H1 (cell line): ENCODE data around the gene CFAP61. TPM values are rescaled to one million over a fixed set of nuclear protein-coding genes. Genes with fewer than 3 reads are reported as not detected.
A peak's percentile ranks its signal among the peaks of the same experiment; 100 is the strongest.

Experiments used
- CTCF ChIA-PET: fragments of 300-600 bp; sonication (Branson Sonifier 250); formaldehyde crosslinking; loops from one replicate; lab custom pipeline; 2021; ENCODE audit not compliant: partially characterized antibody; lab: Charles Lee
- POLR2A ChIA-PET: fragments of 300-600 bp; sonication (Branson Sonifier 250); formaldehyde crosslinking; loops from one replicate; lab custom pipeline; 2021; ENCODE audit warnings: inconsistent platforms; ENCODE audit not compliant: partially characterized antibody; lab: Charles Lee
- DNase-seq, 2 experiments: peaks; one replicate each; pipeline versions ENCODE4 v3.0.0 to v3.0.0-alpha.2; 2010 to 2022; ENCODE audit warnings: low spot score in 2 of 2, low read depth in 1 of 2, mixed read lengths in 1 of 2
- FAIRE-seq: peaks from 2 replicates; lab custom pipeline; 2011; peaks lifted over from hg19 to GRCh38; lab: Jason Lieb, UNC
- H2AFZ ChIP-seq: 2 replicates; pipeline ENCODE4 v1.8.1; 2012; ENCODE audit warnings: low read length, inconsistent platforms
- H2AK5ac ChIP-seq: 2 replicates; pipeline ENCODE4 v1.6.1; 2013; ENCODE audit warnings: low read depth, low read length
- H2BK120ac ChIP-seq: replicated peaks from 2 replicates; pipeline ENCODE3; 2013; ENCODE audit warnings: low read depth, low read length, inconsistent platforms
- H2BK12ac ChIP-seq: 2 replicates; pipeline ENCODE4 v1.6.1; 2013; ENCODE audit warnings: low read depth, low read length
- H2BK15ac ChIP-seq: 2 replicates; pipeline ENCODE4 v1.6.1; 2013; ENCODE audit warnings: low read length
- H2BK20ac ChIP-seq: 2 replicates; pipeline ENCODE4 v1.6.1; 2013; ENCODE audit warnings: low read length
- H2BK5ac ChIP-seq: 2 replicates; pipeline ENCODE4 v1.6.1; 2013; ENCODE audit warnings: low read depth, low read length
- H3K14ac ChIP-seq: 2 replicates; pipeline ENCODE4 v1.6.1; 2013; ENCODE audit warnings: inconsistent platforms; ENCODE audit not compliant: insufficient read length
- H3K18ac ChIP-seq: 2 replicates; pipeline ENCODE4 v1.6.1; 2013; ENCODE audit warnings: low read length; ENCODE audit errors: extremely low read depth
- H3K23ac ChIP-seq: 2 replicates; pipeline ENCODE4 v1.6.1; 2013; ENCODE audit warnings: inconsistent platforms; ENCODE audit not compliant: insufficient read length
- H3K23me2 ChIP-seq: 2 replicates; pipeline ENCODE4 v1.6.1; 2013; ENCODE audit warnings: low read depth, low read length
- H3K27ac ChIP-seq: 2 replicates; pipeline ENCODE4 v1.6.1; 2011; ENCODE audit warnings: low read depth, low read length, inconsistent platforms
- H3K27me3 ChIP-seq, 4 experiments: replicated peaks in 1 of 4; 1 replicate in 1 of 4; 2 replicates in 3 of 4; pipeline versions ENCODE4 v1.6.1 to v1.8.1; 2011 to 2013; ENCODE audit warnings: low read length in 3 of 4, mild to moderate bottlenecking in 3 of 4, inconsistent platforms in 2 of 4, mixed read lengths in 2 of 4, moderate library complexity in 1 of 4; ENCODE audit not compliant: control insufficient read depth in 3 of 4, insufficient read depth in 3 of 4; ENCODE audit errors: extremely low read depth in 1 of 4
- H3K36me3 ChIP-seq, 4 experiments: 2 replicates each; pipeline versions ENCODE4 v1.6.1 to v1.8.1; 2011 to 2013; ENCODE audit warnings: mild to moderate bottlenecking in 4 of 4, low read length in 3 of 4, moderate library complexity in 2 of 4, control low read depth in 1 of 4, inconsistent platforms in 1 of 4; ENCODE audit not compliant: insufficient read depth in 4 of 4, control insufficient read depth in 2 of 4
- H3K4ac ChIP-seq: replicated peaks from 2 replicates; pipeline ENCODE3; 2013; ENCODE audit warnings: low read length, low read depth, mixed read lengths, inconsistent platforms; ENCODE audit not compliant: insufficient read length
- H3K4me1 ChIP-seq, 4 experiments: replicated peaks in 1 of 4; 1 replicate in 1 of 4; 2 replicates in 3 of 4; pipeline versions ENCODE4 v1.6.1 to v1.8.1; 2011 to 2013; ENCODE audit warnings: low read length in 3 of 4, inconsistent platforms in 2 of 4, mixed read lengths in 1 of 4; ENCODE audit not compliant: insufficient read depth in 4 of 4, control insufficient read depth in 3 of 4
- H3K4me2 ChIP-seq, 2 experiments: 2 replicates each; pipeline versions ENCODE4 v1.6.1 to v1.8.1; 2011 to 2013; ENCODE audit warnings: low read depth in 2 of 2, low read length in 2 of 2, control low read depth in 1 of 2, inconsistent platforms in 1 of 2, mild to moderate bottlenecking in 1 of 2; ENCODE audit not compliant: insufficient read depth in 1 of 2
- H3K4me3 ChIP-seq, 4 experiments: fragments of 200-600, 300-600 bp in 1 of 4; sonication (generic), shearing (Covaris generic), sonication (Bioruptor Twin) in 1 of 4; 2 replicates each; pipeline versions ENCODE4 v1.5.1 to v1.8.1; 2011 to 2016; ENCODE audit warnings: low read length in 4 of 4, low read depth in 3 of 4, control low read depth in 2 of 4, inconsistent platforms in 2 of 4, mild to moderate bottlenecking in 2 of 4, mixed read lengths in 1 of 4, moderate library complexity in 1 of 4; ENCODE audit not compliant: insufficient read depth in 2 of 4; ENCODE audit errors: extremely low read depth in 1 of 4
- H3K56ac ChIP-seq: replicated peaks from 2 replicates; pipeline ENCODE3; 2013; ENCODE audit warnings: low read depth, mild to moderate bottlenecking, mixed read lengths, low read length, inconsistent platforms; ENCODE audit not compliant: insufficient read length
- H3K79me1 ChIP-seq: 2 replicates; pipeline ENCODE4 v1.6.1; 2013; ENCODE audit warnings: low read depth, low read length, control low read depth
- H3K79me2 ChIP-seq, 2 experiments: 2 replicates each; pipeline versions ENCODE4 v1.6.1 to v1.8.1; 2012 to 2013; ENCODE audit warnings: low read length in 2 of 2, mild to moderate bottlenecking in 2 of 2, inconsistent platforms in 1 of 2; ENCODE audit not compliant: insufficient read depth in 2 of 2, control insufficient read depth in 1 of 2
- H3K9ac ChIP-seq, 4 experiments: replicated peaks in 1 of 4; 1 replicate in 1 of 4; 2 replicates in 3 of 4; pipeline versions ENCODE4 v1.6.1 to v1.8.1; 2011 to 2013; ENCODE audit warnings: low read depth in 3 of 4, low read length in 3 of 4, control low read depth in 2 of 4, mild to moderate bottlenecking in 2 of 4, moderate library complexity in 2 of 4, inconsistent platforms in 1 of 4; ENCODE audit errors: extremely low read depth in 1 of 4
- H3K9me3 ChIP-seq, 2 experiments: 2 replicates each; pipeline versions ENCODE4 v1.6.1 to v1.8.1; 2012 to 2013; ENCODE audit warnings: mild to moderate bottlenecking in 2 of 2, moderate library complexity in 2 of 2, control low read depth in 1 of 2, inconsistent platforms in 1 of 2, low read depth in 1 of 2, low read length in 1 of 2, mixed read lengths in 1 of 2; ENCODE audit not compliant: insufficient read depth in 2 of 2
- H4K20me1 ChIP-seq, 2 experiments: replicated peaks in 1 of 2; 2 replicates each; pipeline versions ENCODE3 to v1.8.1; 2011 to 2013; ENCODE audit warnings: inconsistent platforms in 2 of 2, low read length in 2 of 2, mild to moderate bottlenecking in 1 of 2; ENCODE audit not compliant: insufficient read depth in 2 of 2, control insufficient read depth in 1 of 2
- H4K5ac ChIP-seq: 2 replicates; pipeline ENCODE4 v1.6.1; 2013; ENCODE audit warnings: low read length, low read depth, mixed read lengths, inconsistent platforms; ENCODE audit not compliant: insufficient read length
- H4K8ac ChIP-seq: 2 replicates; pipeline ENCODE4 v1.8.0; 2013; ENCODE audit warnings: mild to moderate bottlenecking, moderate library complexity, low read length, inconsistent platforms; ENCODE audit not compliant: insufficient read depth; ENCODE audit errors: extremely low read depth
- H4K91ac ChIP-seq: replicated peaks from 2 replicates; pipeline ENCODE3; 2013; ENCODE audit warnings: low read length, mixed read lengths, inconsistent platforms; ENCODE audit not compliant: insufficient read length
- E2F6 ChIP-seq: IDR thresholded peaks from 2 replicates; pipeline ENCODE4 v1.6.1; 2012; ENCODE audit warnings: inconsistent platforms
- FOSL1 ChIP-seq: IDR thresholded peaks from 2 replicates; pipeline ENCODE4 v1.6.1; 2011; ENCODE audit warnings: mild to moderate bottlenecking, low read depth, low read length, moderate library complexity; ENCODE audit not compliant: insufficient read depth
- KDM1A ChIP-seq: fragments of 200-600, 300-600 bp; sonication (generic); IDR thresholded peaks from 2 replicates; pipeline ENCODE4 v1.7.1; 2016; ENCODE audit warnings: mild to moderate bottlenecking, low read length, borderline replicate concordance
- POLR2A ChIP-seq, 2 experiments: IDR thresholded peaks; 1 replicate in 1 of 2; 2 replicates in 1 of 2; pipeline ENCODE4 v1.6.1; 2011; ENCODE audit warnings: low read depth in 2 of 2, low read length in 2 of 2, mild to moderate bottlenecking in 2 of 2; ENCODE audit errors: control extremely low read depth in 1 of 2
- POU5F1 ChIP-seq: IDR thresholded peaks from 2 replicates; pipeline ENCODE4 v1.6.1; 2011; ENCODE audit warnings: low read depth, mild to moderate bottlenecking, low read length, moderate library complexity
- RNF2 ChIP-seq: fragments of 200-900, 300-1000 bp; sonication (generic); IDR thresholded peaks from 2 replicates; pipeline ENCODE4 v1.7.1; 2016; ENCODE audit warnings: borderline replicate concordance, low read depth, mild to moderate bottlenecking, antibody characterized with exemption, low read length; ENCODE audit not compliant: poor library complexity, severe bottlenecking; ENCODE audit errors: missing control alignments
- SRF ChIP-seq: IDR thresholded peaks from 2 replicates; pipeline ENCODE4 v1.6.1; 2011; ENCODE audit warnings: mild to moderate bottlenecking, low read depth, low read length, moderate library complexity
- TAF1 ChIP-seq: IDR thresholded peaks from 2 replicates; pipeline ENCODE4 v1.6.1; 2011; ENCODE audit warnings: mild to moderate bottlenecking, low read depth, low read length
- YY1 ChIP-seq: IDR thresholded peaks from 2 replicates; pipeline ENCODE4 v1.6.1; 2011; ENCODE audit warnings: low read depth, mild to moderate bottlenecking, low read length
- WGBS, 2 experiments: shearing (Covaris generic) in 1 of 2; methylation state at CpG; one replicate each; pipeline versions ENCODE4 v1.1.6 to v1.1.7; 2013 to 2015; ENCODE audit warnings: low lambda C conversion rate in 2 of 2, mixed read lengths in 2 of 2, inconsistent platforms in 1 of 2, low coverage in 1 of 2, missing lambda C conversion rate in 1 of 2; ENCODE audit not compliant: insufficient replicate concordance in 2 of 2, insufficient coverage in 1 of 2, insufficient read length in 1 of 2; ENCODE audit errors: extremely low coverage in 1 of 2, missing lambda C conversion rate in 1 of 2; 5-methylcytosine and 5-hydroxymethylcytosine counted together
- polyA plus RNA-seq, 7 experiments: library from polyadenylated mRNA; depleted of rRNA in 3 of 7; stranded (reverse) in 5 of 7; unstranded in 2 of 7; fragments of >200 nt in 5 of 7; fragments of 200-250 nt in 2 of 7; gene quantifications; 1 replicate in 5 of 7; 2 replicates in 1 of 7; 4 replicates in 1 of 7; pipeline versions ENCODE4 v1.2.1 to v1.2.3, GENCODE V29; 2011 to 2013; ENCODE audit warnings: missing spikeins in 2 of 7, mixed read lengths in 2 of 7
- total RNA-seq: library from RNA; stranded (reverse); fragmentation: NEBNext Ultra II Directional; extraction: Animal tissue kit (Norgen Biotek cat#: 25700); gene quantifications from 2 replicates; pipeline ENCODE4 v1.2.1, GENCODE V29; 2021
- TF ChIP-seq, protein P1 (sequence below): IDR thresholded peaks from 2 replicates; pipeline ENCODE4 v1.6.1; 2011; ENCODE audit warnings: low read length, improper control_type of control experiment

Gene CFAP61
- total and polyA plus RNA-seq, 2 of the 8 experiments (the other 6 are each of a cell fraction or from before 2014, with no cell fraction given), result 0.29 to 0.61 TPM

- H3K9me3 ChIP-seq, result no peaks in the 10 kb centered on the region
- no peak overlapping the region for H3K27ac ChIP-seq
- no peak overlapping the region for H3K14ac ChIP-seq
- DNase-seq, result no peak
- CTCF ChIA-PET, result interaction anchor here (0.6 kb wide), 1 partner anchor 33 kb away, joined by 3 read pairs; no protein-coding TSS in a partner anchor
- POLR2A ChIA-PET, result interaction anchor here (0.6 to 2.7 kb wide), 5 partner anchors 11 to 1495 kb away, joined by 3 to 9 read pairs (median 4); partner anchors contain the start of genes CFAP61 and CRNKL1
- H3K23ac ChIP-seq, result no peak overlapping the region
- H2BK12ac ChIP-seq, result no peak overlapping the region; the same call in 1 of the 2 replicates
- no peak overlapping the region for H3K4ac ChIP-seq
- no peak overlapping the region for H3K4me2 ChIP-seq
- H2AK5ac ChIP-seq, result no peak overlapping the region
- no peaks in the 10 kb centered on the region for H3K79me2 ChIP-seq
- FAIRE-seq, result no peak
- no peak overlapping the region for H3K56ac ChIP-seq
- H3K4me1 ChIP-seq, result peaks cover 0 to 2% (median 0%) of the 10 kb centered on the region in 4 experiments; a peak in 1 of 7 replicates
- H4K91ac ChIP-seq, result no peak overlapping the region
- 0 out of 8 replicates have a peak overlapping the region, but pooled peaks of 1 of the 4 experiments have one; percentile 7 for H3K4me3 ChIP-seq
- no peak overlapping the region for H2BK20ac ChIP-seq
- no peak overlapping the region for H2BK5ac ChIP-seq
- H3K36me3 ChIP-seq, result peaks cover 21 to 89% (median 63%) of the 10 kb centered on the region in 4 experiments
- H4K20me1 ChIP-seq, result peaks cover 0 to 3% of the 10 kb centered on the region in 2 experiments
- 70% methylated on average over 5 of the region's 5 CpGs; no CpG with 5 or more reads in 1 of the 2 experiments for WGBS, 2 experiments
- H3K23me2 ChIP-seq, result no peaks in the 10 kb centered on the region
- H3K9ac ChIP-seq, result no peak overlapping the region
- H2BK15ac ChIP-seq, result no peak overlapping the region
- H2AFZ ChIP-seq, result no peak overlapping the region
- H3K79me1 ChIP-seq, result no peaks in the 10 kb centered on the region
- H3K27me3 ChIP-seq, result no peaks in the 10 kb centered on the region
- H2BK120ac ChIP-seq, result no peak overlapping the region
- no peak overlapping the region for H3K18ac ChIP-seq
- no peak overlapping the region for H4K8ac ChIP-seq
- no peak overlapping the region for H4K5ac ChIP-seq
- no peak for TF ChIP-seq FOSL1
- no peak for TF ChIP-seq POLR2A (IDR thresholded peaks at IDR 0.05; ENCODE audit: control extremely low read depth in 1 of 2, low read depth in 2 of 2, low read length in 2 of 2)
- TF ChIP-seq YY1, result no peak
- no peak for TF ChIP-seq RNF2
- no peak for TF ChIP-seq SRF
- no peak for TF ChIP-seq POU5F1
- TF ChIP-seq, protein P1, sequence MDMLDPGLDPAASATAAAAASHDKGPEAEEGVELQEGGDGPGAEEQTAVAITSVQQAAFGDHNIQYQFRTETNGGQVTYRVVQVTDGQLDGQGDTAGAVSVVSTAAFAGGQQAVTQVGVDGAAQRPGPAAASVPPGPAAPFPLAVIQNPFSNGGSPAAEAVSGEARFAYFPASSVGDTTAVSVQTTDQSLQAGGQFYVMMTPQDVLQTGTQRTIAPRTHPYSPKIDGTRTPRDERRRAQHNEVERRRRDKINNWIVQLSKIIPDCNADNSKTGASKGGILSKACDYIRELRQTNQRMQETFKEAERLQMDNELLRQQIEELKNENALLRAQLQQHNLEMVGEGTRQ, result no peak
- no peak for TF ChIP-seq TAF1
- TF ChIP-seq KDM1A, result no peak
- no peak for TF ChIP-seq E2F6
Measured at GRCh38 chr20:20037960-20038359, 14.4 kb upstream of the CFAP61 start.
